GF-D8 (cell line): ENCODE data around the gene ADGRD2.

ENCODE experiments used
- DNase-seq: peaks from one replicate; lab custom pipeline; 2025; lab: John Stamatoyannopoulos, UW

Gene ADGRD2

DNA sequence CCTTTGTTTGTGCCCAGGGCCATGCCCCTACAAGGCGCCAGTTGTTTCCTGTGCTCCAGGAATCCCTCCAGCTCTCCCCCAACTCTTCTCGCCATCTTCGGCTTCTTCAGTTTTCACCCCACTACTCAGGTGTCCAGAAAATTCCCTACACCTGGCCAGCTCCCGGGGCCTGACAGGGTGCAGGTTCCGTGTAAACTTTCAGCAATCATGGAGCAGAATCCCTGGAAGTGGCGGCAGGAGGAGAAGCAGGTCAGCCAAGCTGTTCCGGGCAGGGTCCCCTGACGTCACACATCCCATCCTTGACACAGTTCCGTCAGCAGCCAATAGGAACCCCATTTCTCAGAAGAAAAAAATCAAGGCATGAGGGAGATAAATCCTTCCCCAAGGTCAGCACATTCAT lies 12.2 kb upstream of the ADGRD2 start:
- no peak for DNase-seq

DNA sequence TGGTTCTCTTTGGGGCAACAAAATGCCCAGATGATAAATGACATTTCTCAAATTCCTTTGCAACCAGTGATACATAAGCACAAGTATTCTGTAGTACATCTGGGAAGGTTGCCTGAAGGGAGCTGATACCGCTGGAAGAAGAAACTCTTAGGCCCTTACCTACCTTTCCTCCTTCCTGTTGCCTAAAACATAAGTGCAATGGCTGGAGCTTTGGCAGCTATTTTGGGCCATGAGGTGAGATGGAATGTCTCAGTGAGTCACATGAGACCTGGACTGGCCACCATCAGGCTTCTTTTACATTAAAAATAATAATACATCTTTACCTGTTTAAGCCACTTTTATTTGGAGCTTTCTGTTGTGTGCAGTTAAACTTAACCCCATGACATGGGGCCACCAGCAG lies 11.2 kb upstream of the ADGRD2 start:
- DNase-seq = no peak

DNA sequence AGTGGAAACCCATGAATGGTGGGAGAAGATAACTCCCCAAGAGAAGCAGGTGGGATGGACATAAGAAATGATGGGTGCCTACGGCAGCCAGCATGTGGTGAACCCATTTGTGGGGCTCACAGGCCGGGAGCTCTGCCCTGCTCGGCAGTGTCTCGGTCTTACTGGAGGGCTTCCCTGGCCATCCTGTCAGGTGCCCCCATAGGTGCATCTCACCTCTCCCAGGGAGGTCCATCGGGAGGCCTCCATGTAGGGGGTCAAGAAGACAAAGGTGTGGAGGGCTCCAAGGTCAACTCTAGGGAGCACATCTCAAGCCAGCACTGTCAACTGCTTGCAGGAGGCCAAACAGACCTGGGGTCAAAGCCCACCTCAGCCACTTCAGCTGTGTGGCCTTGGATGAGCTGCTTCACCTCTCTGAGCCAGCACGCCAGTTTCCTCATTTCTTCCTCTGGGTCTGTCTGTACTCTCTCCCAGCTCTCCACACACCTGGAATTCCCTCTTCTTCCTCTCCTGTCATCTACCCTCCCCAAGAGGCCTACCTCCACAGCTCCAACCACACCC lies 10.5 kb upstream of the ADGRD2 start:
- DNase-seq = no peak

DNA sequence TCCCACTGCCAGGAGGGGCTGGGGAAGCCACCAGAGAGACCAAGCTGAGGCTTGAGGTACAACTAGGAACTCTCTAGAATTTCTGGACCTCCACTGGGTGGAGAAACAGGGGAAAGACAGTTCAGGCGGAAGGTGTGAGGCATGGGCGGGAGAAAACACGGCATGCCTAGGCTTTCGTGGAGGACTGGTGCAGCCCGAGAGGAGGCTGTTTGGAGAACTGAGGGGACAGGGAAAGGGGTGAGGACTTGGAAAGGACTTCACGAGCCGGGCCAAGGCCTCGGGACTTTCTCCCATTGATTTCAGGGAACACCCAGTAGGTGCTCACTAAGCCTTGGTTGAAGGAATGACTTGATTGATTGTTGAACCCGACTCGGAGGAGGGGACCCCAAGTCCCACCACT lies 9.5 kb upstream of the ADGRD2 start:
- DNase-seq = no peak

DNA sequence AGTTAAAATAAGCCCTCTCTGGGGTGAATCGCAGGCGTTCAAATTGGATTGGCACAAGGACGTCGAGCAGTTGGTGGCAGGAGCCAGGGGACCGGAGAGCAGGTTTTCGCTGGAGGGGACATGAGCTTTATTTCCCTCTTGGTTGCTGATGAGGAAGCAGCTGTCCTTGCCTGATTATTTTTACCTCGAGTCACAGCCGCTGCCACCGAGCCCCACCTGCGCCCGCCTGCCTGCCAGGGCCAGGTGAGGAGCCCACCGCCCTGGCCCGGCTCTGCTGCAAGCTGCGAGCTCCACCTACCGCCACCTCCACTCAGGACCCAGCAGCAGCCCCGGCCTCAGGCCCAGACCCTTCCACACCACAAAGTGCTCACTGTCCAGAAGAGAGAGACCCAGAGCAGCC lies 9.0 kb upstream of the ADGRD2 start:
- no peak for DNase-seq

DNA sequence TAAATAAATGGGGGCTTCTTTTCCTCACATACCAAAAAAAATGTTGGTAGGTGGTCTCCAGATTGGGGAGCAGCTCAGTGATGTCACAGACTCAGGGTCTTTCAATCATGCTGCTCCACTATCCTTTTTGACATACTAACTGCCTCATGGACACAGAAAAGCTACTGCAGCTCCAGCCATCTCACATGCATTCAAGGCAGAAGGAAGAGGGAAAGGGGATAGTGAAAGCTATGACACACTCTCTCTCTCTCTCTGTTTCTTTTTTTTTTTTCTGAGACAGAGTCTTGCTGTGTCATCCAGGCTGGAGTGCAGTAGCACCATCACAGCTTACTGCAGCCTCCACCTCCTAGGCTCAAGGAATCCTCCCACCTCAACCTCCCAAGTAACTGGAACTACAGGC lies 7.9 kb upstream of the ADGRD2 start:
- DNase-seq = no peak

DNA sequence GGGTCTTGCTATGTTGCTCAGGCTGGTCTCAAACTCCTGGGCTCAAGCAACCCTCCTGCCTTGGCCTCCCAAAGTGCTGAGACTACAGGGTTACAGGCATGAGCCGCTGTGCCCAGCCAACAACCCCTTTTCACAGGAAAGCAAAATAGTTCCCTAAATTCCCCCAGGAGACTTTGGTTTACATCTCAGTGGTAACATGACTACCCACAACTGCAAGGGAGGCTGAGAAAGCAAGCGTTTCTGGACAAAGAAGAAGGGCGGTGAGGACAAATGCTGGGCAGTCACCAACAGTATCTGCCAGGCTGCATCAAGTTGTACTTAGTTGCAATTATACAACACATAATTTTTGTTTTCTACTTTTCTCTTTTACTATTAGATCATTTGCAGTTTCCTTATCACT lies 7.4 kb upstream of the ADGRD2 start:
- DNase-seq = no peak

DNA sequence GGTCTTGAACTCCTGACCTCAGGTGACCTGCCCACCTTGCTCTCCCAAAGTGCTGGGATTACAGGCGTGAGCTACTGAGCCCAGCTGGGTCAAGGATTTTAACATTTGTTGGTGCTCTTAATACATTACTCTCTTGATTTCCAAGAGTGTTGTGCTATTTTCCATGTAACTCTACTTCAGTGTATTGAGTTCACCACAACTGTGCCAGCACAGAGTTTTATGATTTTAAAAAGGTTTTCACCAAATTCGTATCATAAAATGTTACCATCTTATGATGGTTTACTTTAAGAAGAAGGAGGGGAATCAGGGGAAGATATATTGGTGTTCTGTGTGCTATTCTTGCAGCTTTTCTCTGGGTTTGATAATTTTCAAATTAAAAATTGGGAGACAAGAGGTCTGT lies 6.6 kb upstream of the ADGRD2 start:
- no peak for DNase-seq

DNA sequence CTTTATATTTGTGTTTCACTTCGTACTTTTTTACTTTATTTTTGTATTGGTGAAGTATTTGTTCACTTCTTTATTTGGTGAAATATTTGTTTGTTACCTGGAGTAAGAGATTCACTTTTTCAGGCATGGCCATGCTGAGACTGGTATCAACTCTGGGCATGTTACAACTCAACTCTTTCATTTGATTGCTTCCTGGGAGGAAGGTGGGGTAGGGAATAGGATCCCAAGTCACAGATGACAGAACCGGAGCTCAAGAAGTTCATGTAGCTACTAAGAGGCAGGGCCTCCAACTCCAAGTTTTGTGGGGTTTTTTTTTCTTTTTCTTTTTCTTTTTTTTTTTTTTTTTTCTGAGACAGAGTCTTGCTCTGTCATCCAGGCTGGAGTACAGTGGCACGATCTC lies 6.1 kb upstream of the ADGRD2 start:
- no peak for DNase-seq

DNA sequence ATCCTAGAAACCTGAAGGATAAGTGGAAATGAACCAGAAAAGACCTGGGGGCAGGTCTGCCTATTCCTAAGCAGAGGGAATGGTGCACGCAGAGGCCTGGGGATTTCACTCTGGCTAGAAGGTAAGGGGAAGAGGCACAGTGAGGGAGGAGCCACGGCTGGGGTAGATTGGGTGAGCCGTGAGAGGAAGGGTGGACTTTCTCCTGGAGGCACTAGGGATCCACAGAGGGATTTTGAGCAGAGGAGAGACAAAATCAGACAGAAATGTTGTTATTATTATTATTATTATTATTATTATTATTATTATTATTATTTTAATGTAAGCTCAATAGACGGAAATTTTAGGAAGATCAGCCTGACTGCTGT lies 3.0 kb upstream of the ADGRD2 start:
- no peak for DNase-seq

DNA sequence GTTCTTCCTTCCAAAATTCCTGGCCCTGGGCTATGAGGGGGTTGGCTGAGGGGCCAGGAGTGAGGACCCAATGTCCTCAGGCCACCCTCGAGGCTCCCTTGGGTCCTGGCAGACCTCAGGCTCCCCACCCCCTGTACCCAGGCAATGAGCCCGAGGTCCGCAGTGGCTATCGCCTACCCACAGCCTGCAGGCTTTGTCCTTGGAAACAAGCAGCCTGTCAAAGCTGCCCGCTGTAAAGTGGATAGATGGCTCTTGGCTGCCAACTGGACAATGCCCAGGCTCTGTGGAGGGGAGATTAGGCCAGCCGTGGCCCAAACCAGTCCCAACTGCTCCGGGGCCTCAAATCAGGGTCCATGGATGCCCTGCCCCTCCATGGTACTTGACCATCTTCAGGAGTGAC lies 2.2 kb upstream of the ADGRD2 start:
- no peak for DNase-seq

DNA sequence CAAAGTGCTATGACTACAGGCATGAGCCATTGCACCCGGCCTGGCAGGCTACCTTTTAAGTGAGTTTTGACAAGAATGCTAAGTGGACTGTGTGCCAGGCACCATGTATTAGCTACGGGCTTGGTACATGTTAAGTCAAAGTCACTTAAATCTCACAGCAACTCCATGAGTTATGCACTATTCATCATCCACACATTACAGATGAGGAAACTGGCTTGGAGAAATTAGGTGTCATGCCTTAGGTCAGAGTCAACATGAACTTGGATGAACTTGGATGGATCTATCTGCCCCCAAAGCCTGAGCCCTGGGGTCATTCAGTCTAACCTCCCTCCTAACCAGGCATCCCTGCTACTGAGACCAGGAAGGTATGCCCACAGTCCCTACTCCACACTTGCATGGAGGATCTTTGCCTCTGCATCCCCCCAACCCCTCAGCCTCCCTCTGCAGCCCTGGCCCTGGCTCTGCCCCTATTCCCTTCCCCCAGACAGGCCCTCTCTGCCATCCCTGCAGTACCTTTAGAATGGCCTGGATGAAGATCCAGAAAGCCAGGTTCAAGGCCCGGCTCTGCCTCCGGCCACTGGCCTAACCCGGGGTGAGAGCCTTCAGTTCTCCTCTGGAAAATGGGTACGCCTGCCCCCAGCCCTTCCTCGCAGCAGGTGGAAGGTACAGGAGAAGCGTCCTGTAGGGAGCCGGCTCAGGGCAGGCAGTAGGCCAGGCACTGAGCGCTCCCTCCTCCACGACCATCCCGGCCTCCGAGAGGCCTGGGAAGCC lies 685 bp upstream of the ADGRD2 start:
- no peak for DNase-seq

DNA sequence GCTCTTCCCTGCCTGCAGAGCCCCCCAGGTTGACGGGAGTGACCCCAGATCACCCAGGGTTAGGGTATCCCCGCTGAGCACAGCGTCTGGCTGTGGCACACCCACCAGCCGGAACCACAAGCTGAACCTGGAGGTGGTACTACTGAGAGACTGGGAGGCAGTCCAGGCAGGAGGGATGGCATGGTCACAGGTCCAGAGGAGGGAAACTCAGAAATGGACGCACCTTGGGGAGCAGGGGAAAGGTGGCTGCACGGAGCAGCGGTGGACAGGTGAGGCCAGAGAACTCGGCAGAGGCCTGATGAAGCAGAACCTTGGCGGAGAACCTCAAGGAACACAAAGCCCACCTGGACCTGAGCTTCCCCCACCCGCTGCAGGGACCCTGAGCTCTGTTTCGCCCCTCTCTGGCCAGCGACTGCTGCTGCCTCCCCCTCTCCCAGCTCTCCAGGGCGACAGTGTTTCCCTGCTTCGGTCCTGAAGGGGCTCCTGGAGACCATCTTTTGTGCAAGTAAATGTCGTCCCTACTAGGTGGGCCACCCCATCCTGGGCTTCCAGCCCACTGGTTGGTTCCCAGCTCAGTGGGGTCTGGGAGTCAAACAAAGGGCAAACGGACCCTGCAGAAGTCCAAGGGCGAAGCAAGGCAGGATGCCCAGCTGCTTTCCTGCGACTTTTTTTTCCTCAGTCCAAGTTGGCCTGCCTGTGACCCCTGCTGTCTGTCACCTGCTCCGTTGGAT lies 845 bp downstream of the ADGRD2 start:
- no peak for DNase-seq

DNA sequence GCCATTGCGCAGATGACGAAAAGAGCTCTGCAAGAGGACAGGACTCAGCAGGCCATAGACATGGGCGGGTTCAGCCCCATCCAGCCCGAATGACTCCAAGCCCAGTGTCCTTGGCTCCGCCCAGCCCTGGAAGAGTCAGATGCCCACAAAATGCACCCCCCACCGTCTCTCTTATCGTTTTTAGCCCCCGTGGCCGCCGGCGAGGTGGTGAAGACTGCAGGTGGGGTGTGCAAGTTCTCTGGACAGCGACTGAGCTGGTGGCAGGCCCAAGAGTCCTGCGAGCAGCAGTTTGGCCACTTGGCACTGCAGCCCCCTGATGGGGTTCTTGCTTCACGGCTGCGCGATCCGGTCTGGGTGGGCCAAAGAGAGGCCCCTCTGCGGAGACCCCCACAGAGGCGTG lies 2.1 kb downstream of the ADGRD2 start:
- no peak for DNase-seq

DNA sequence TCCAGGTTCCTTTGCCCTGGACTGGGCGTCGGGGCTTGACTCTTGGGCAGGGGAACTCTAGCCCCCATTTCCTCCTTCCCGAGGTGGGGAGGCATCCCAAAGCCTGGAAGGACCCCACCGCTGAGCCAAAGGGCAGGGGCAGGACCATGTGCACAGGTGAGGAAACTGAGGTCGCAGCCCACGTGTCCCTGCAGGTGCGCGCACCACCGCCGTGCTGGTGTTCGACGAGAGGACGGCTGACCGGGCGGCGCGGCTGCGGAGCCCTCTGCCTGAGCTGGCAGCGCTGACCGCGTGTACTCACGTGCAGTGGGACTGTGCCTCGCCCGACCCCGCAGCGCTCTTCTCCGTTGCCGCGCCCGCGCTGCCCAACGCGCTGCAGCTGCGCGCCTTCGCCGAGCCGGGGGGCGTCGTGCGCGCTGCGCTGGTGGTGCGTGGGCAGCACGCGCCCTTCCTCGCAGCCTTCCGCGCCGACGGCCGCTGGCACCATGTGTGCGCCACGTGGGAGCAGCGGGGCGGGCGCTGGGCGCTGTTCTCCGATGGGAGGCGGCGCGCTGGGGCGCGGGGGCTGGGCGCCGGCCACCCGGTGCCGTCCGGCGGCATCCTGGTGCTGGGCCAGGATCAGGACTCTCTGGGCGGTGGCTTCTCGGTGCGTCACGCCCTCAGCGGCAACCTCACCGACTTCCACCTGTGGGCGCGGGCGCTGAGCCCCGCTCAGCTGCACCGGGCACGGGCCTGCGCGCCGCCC lies 2.8 kb downstream of the ADGRD2 start:
- DNase-seq = no peak

DNA sequence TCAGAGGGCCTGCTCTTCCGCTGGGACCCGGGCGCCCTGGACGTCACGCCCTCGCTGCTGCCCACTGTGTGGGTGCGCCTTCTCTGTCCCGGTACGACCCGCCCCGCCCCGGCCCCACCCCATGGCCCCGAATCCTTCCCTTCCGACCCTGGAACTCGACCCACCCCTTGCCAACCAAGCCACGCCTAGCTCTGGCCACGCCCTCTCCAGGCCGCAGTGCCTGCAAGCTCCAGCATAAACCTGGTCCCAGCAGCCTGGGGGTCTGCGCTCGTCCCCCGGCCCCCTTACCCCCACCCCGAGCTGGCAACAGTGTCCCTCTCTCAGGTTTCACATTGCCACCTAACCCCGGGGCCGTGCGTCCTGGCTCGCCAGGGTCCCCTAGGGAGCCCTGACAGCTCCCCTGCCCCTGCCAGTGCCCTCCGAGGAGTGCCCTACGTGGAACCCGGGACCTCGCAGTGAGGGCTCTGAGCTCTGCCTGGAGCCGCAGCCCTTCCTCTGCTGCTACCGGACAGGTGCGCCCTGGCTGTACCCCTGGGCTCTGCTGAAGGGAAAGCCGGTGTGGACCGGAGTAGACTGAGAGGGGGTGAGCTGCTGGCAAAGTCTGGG lies 3.4 kb downstream of the ADGRD2 start:
- no peak for DNase-seq

DNA sequence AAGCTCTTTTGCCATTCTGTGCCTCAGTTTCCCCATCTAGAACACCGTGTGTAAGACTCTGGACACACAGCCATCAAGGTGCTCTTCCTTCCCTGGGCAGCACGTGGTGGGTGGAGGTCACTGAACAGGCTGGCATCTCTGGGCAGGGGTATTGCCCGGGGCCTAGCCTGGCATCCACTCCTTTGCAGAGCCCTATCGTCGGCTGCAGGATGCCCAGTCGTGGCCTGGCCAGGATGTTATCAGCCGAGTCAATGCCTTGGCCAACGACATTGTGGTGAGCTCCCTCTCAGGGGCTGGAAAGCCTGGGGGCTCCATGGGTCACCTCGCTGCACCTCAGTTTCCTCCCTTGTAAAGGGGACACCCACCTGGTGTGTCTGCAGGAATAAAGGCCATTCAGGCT lies 4.0 kb downstream of the ADGRD2 start:
- DNase-seq = no peak

DNA sequence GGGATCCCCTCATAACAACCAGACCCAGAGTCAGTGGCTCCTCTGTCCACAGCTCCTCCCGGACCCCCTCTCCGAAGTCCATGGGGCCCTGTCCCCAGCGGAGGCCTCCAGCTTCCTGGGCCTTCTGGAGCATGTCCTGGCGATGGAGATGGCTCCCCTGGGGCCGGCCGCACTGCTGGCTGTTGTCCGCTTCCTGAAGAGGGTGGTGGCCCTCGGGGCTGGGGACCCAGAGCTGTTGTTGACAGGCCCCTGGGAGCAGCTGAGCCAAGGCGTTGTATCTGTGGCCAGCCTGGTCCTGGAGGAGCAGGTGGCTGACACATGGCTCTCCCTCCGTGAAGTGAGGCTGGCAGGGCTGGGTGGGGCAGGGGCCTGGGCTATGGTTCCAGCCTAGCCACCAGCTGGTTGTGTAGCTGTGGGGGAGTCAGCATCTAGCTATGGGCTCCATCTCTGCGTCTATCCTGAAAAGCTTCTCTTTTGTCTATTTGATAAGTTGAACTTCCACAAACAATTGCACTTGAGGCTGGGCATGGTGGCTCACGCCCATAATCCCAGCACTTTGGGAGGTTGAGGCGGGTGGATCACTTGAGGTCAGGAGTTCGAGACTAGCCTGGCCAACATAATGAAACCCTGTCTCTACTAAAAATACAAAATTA lies 4.7 kb downstream of the ADGRD2 start:
- DNase-seq = no peak

DNA sequence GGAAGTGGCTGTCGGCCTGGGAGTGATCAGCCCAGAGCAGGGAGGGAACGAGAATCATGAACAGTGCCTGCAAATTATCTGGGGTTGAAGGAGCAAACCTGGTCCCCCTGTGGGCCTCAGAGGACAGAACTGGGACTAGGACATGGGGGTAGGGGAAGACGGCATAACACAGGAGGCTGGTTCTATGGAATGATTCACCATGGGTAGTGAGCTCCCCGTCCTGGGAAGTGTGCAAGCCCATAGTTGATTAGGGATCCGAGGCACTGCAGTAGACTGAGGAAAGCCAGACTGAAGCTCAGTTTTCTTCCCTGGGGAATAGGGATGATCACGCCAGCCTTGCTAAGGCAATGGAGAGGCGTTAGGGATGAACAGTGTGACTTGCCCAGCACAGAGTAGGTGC lies 5.6 kb downstream of the ADGRD2 start:
- no peak for DNase-seq

DNA sequence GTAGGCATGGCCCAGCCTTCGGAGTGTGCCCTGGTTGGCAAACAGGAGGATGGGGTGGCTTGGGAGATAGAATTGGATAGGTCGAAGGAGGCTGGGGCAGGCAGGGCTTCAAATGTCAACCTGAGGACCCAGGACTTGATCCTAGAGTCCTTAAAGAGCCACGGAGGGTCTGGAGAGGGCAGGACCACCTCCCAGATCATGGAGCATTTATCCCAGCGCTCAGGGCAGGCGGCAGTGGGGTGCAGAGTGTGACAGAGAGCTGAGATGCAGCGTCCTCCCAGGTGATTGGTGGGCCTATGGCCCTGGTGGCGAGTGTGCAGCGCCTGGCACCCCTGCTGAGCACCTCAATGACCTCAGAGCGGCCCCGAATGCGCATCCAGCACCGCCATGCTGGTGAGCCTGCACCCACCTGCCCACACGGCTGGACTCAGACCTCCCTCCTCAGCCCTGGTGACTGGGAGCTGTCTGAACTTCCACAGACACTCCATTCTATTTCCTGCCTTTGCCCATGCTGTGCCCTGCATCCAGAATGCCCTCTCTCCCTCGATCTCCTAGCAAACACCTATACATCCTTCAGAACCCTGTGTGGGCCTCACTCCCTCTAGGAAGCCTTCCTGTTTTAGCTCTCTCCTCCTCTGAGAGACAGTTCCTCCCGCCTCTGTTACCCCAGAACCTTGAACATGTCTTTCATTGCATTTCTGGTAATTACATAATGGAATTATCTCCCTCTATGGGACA lies 6.3 kb downstream of the ADGRD2 start:
- DNase-seq = no peak
